Fibroblast of the aortic adventitia (primary cell): ENCODE data around the gene FLRT1. TPM values are rescaled to one million over a fixed set of nuclear protein-coding genes. Genes with fewer than 3 reads are reported as not detected.

ENCODE experiments used
- DNase-seq: peaks from one replicate; pipeline ENCODE4 v3.0.0-alpha.2; 2010; ENCODE audit warnings: low read depth
- H3K4me3 ChIP-seq: 2 replicates; pipeline ENCODE4 v1.5.1; 2011; ENCODE audit warnings: low read depth, mild to moderate bottlenecking, control low read depth, low read length, moderate library complexity
- CTCF ChIP-seq: IDR thresholded peaks from 2 replicates; pipeline ENCODE4 v1.5.1; 2011; ENCODE audit warnings: mild to moderate bottlenecking, low read length, control low read depth, inconsistent platforms; ENCODE audit not compliant: insufficient read depth
- total RNA-seq: library from RNA; depleted of rRNA; stranded (reverse); fragments of >200 nt; gene quantifications from 2 replicates; pipeline ENCODE4 v1.2.3, GENCODE V29; 2012; ENCODE audit warnings: low replicate concordance

FLRT1 gene
- total RNA-seq, 1 donor: 0.18 TPM

- DNase-seq: peak; percentile 34
- H3K4me3 ChIP-seq: peak overlapping the region; percentile 42
- TF ChIP-seq CTCF: no peak
Observed at GRCh38 chr11:64007160-64007628, 28.5 kb upstream of the FLRT1 start.

GRCh38 chr11:64007629-64008282, 28.0 kb upstream of the FLRT1 start:
- TF ChIP-seq CTCF: peak; percentile 47
- peak; percentile 53 for DNase-seq
- H3K4me3 ChIP-seq: peak overlapping the region; percentile 42

- DNase-seq: no peak
- no peak overlapping the region for H3K4me3 ChIP-seq
- TF ChIP-seq CTCF: no peak
Observed at GRCh38 chr11:64008283-64008913, 27.3 kb upstream of the FLRT1 start.

- TF ChIP-seq CTCF: no peak
Observed at GRCh38 chr11:64008914-64009633, 26.7 kb upstream of the FLRT1 start.

GRCh38 chr11:64009710-64010109, 26.0 kb upstream of the FLRT1 start:
- TF ChIP-seq CTCF: no peak
- DNase-seq: no peak
- H3K4me3 ChIP-seq: no peak overlapping the region

More at GRCh38 chr11:64008914-64009633, 26.7 kb upstream of the FLRT1 start:
- H3K4me3 ChIP-seq: no peak overlapping the region
- DNase-seq: no peak

GRCh38 chr11:64010783-64011182, 24.9 kb upstream of the FLRT1 start:
- no peak for DNase-seq
- TF ChIP-seq CTCF: no peak
- H3K4me3 ChIP-seq: no peak overlapping the region
